Measurements from ENCODE around the gene SNX30. TPM values are rescaled to one million over a fixed set of nuclear protein-coding genes. Genes with fewer than 3 reads are reported as not detected.

SNX30 gene
- total RNA-seq, 8 experiments from 2014 or later: 9.8 to 22.5 (median 19.9) TPM

GRCh38 chr9:112822618-112823017, 72.1 kb downstream of the SNX30 start:
- H3K4me3 ChIP-seq: no peak overlapping the region
- H3K4me1 ChIP-seq (replicated peaks in 1 of 2): peaks cover 0 to 3% of the 10 kb centered on the region in 2 donors
- no peak overlapping the region for H3K27ac ChIP-seq
- 78 to 100% (median 93%) methylated on average over 2 to 3 of the region's 3 CpGs; no CpG with 5 or more reads in 4 of the 10 experiments for WGBS, 10 experiments
- in situ Hi-C loops (cut with MboI; ENCODE audit: low pct_unique_long_range_greater_than_20kb in 2 of 9, low sequenced_read_pairs in 9 of 9, unreplicated experiment in 9 of 9): no loop called here
- ATAC-seq (replicated peaks in 6 of 8): no peak

DNA sequence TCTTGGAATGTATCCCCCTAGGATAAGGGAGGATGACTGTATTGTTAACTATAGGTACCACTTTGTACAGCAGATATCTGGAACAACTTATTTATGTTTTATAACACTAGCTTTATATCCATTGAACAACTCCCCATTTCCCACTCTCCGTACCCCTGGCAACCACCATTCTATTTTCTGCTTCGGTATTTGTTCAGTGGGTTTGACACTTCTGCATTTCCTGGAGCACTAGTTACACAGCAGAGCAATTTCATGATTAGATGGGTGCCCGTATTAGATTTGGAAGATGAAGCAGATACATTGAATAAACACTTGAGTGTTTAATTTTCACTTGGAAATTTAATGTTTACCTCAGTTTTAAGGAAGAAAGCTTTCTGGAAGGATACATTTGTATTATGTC, 72.7 kb downstream of the SNX30 start:
- ATAC-seq (replicated peaks in 6 of 8): no peak
- in situ Hi-C loops (cut with MboI; ENCODE audit: low pct_unique_long_range_greater_than_20kb in 2 of 9, low sequenced_read_pairs in 9 of 9, unreplicated experiment in 9 of 9): no loop called here
- no peak overlapping the region for H3K4me3 ChIP-seq
- H3K4me1 ChIP-seq (replicated peaks in 1 of 2): peaks cover 0 to 3% of the 10 kb centered on the region in 2 donors
- 52 to 100% (median 94%) methylated on average over 1 to 3 of the region's 3 CpGs; no CpG with 5 or more reads in 1 of the 10 experiments for WGBS, 10 experiments
- no peak overlapping the region for H3K27ac ChIP-seq

DNA sequence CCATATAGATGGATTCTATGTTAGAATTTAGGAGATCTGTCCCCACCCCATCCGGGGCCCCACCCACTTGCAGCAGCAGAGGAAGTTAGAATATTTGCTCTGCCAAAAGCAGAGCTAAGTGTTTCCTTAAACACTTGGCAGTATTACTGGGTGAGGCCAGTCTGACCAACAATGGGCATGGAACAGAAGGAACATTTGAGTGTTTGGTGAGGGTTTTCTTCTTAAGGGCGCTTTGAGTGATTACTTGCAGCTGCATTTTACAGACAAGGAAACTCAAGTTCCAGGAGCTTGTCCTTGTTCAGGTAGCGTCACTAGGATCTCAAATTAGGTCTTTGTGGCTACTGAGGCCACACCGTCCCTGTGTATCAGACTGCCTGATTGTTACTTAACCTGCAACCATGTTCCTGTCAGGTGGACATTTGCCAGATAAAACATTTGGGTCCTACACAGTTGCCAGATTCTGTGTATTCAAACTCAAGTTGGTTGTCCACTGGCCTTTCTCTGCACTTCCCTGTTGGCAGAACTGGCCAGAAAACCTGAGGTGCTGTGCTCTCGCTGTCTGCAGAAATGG, 80.8 kb downstream of the SNX30 start:
- 7 to 100% (median 85%) methylated on average over 1 to 5 of the region's 5 CpGs; no CpG with 5 or more reads in 2 of the 10 experiments for WGBS, 10 experiments
- in situ Hi-C loops (cut with MboI; ENCODE audit: low pct_unique_long_range_greater_than_20kb in 2 of 9, low sequenced_read_pairs in 9 of 9, unreplicated experiment in 9 of 9): no loop called here
- H3K4me3 ChIP-seq: no peak overlapping the region
- peak in 3 of 8 experiments; percentile 75 to 90 (median 82) for ATAC-seq (replicated peaks in 6 of 8)
- no peak overlapping the region for H3K27ac ChIP-seq
- no peaks in the 10 kb centered on the region for H3K4me1 ChIP-seq (replicated peaks in 1 of 2)

DNA sequence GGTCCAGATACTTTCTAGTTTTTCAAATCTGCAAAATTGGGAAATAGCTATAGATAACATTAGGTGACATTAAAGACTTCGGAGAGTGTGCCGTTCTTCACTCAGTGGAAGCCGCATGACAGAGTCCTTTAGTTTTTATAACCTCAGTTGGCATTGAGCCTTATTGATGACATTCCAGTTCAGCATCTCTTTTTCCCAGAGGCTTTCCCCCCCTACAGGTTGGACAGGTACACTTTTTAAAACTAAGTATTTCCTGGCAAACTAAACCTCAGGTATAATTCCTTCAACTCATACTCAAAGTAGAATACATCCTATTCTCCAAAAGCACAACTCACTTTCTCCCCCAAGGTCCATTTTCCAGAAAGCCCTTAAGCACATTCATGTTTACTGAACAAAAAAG, 81.4 kb downstream of the SNX30 start:
- no peak for ATAC-seq (replicated peaks in 6 of 8)
- WGBS, 10 experiments: 50 to 100% (median 96%) methylated on average over 1 to 3 of the region's 3 CpGs; no CpG with 5 or more reads in 2 of the 10 experiments
- in situ Hi-C loops (cut with MboI; ENCODE audit: low pct_unique_long_range_greater_than_20kb in 2 of 9, low sequenced_read_pairs in 9 of 9, unreplicated experiment in 9 of 9): no loop called here

DNA sequence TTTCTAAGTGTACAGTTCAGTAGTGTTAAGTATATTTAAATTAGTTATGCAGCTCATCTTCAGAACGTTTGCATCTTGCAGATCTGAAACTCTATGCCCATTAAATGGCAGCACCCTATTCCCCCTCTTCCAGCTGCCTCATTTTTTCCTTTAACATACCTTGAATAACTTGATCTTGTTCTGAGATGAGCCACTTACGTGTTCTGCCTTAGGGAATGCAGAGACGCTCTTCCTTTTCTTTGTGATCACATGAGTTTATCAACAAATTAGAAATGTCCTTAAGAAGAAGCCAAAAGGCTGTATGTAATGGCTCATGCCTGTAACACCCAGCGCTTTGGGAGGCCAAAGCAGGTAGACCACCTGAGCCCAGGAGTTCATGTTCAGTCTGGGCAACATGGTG, 82.5 kb downstream of the SNX30 start:
- Histone ChIP-seq H3K4me1 (replicated peaks in 1 of 2) (no peaks in the 10 kb centered on the region), H3K4me3 (no peak overlapping the region), H3K27ac (no peak overlapping the region)
- in situ Hi-C loops (cut with MboI; ENCODE audit: low pct_unique_long_range_greater_than_20kb in 2 of 9, low sequenced_read_pairs in 9 of 9, unreplicated experiment in 9 of 9): no loop called here
- 30 to 100% (median 84%) methylated on average over 1 to 4 of the region's 4 CpGs; no CpG with 5 or more reads in 3 of the 10 experiments for WGBS, 10 experiments
- ATAC-seq (replicated peaks in 6 of 8): peak in 1 of 8 experiments; percentile 24

More for the DNA sequence above, 81.4 kb downstream of the SNX30 start:
- H3K4me1 ChIP-seq (replicated peaks in 1 of 2): no peaks in the 10 kb centered on the region
- H3K4me3 ChIP-seq: no peak overlapping the region
- no peak overlapping the region for H3K27ac ChIP-seq

GRCh38 chr9:112836394-112836793, 85.8 kb downstream of the SNX30 start:
- in situ Hi-C loops (cut with MboI; ENCODE audit: low pct_unique_long_range_greater_than_20kb in 2 of 9, low sequenced_read_pairs in 9 of 9, unreplicated experiment in 9 of 9): no loop called here
- Histone ChIP-seq H3K27ac (no peak overlapping the region), H3K4me3 (no peak overlapping the region), H3K4me1 (replicated peaks in 1 of 2) (no peaks in the 10 kb centered on the region)
- ATAC-seq (replicated peaks in 6 of 8): no peak
- 60 to 100% (median 85%) methylated on average over 1 to 3 of the region's 3 CpGs; no CpG with 5 or more reads in 2 of the 10 experiments for WGBS, 10 experiments

DNA sequence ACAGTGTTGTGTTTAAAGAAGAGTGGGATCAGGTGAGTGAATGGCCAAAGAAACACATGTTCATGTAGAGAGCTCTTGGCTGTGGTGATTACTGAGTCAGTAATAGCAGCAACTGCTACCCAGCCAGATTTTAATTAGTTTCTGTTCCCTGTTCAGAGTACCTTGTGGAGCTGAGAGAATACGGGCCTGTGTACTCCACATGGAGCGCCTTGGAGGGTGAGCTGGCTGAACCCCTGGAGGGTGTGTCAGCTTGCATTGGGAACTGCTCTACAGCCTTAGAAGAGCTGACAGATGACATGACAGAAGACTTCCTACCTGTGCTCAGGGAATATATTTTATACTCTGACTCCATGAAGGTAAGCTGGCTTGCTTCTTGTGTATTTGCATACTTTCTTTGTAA, 87.8 kb downstream of the SNX30 start:
- no peak for ATAC-seq (replicated peaks in 6 of 8)
- no peaks in the 10 kb centered on the region for H3K4me1 ChIP-seq (replicated peaks in 1 of 2)
- in situ Hi-C loops (cut with MboI; ENCODE audit: low pct_unique_long_range_greater_than_20kb in 2 of 9, low sequenced_read_pairs in 9 of 9, unreplicated experiment in 9 of 9): no loop called here
- no peak overlapping the region for H3K27ac ChIP-seq
- WGBS, 10 experiments: 81 to 100% (median 100%) methylated on average over 1 to 2 of the region's 2 CpGs; no CpG with 5 or more reads in 5 of the 10 experiments
- H3K4me3 ChIP-seq: no peak overlapping the region

DNA sequence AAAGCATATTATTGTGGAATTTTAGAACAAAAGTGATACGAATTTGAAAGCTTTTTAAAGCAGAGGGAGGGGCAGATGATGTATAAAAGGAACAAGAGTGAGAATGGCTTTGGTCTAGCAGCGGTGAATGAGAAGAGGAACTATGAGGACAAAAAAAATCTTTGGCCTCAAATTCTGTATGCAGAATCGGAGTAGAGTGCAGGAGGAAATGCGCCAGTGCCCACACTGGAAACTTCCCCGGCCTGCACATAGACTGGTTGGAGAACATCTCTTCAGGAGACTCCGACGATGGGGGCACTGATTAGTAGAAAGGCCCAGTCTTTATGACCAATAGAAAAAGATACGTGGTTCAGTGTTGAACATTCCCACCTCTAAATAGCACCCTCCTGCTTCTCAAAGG, 88.8 kb downstream of the SNX30 start:
- H3K27ac ChIP-seq: no peak overlapping the region
- WGBS, 10 experiments: 81 to 100% (median 88%) methylated on average over 1 to 8 of the region's 8 CpGs
- no peak for ATAC-seq (replicated peaks in 6 of 8)
- H3K4me3 ChIP-seq: no peak overlapping the region
- in situ Hi-C loops (cut with MboI; ENCODE audit: low pct_unique_long_range_greater_than_20kb in 2 of 9, low sequenced_read_pairs in 9 of 9, unreplicated experiment in 9 of 9): no loop called here
- no peaks in the 10 kb centered on the region for H3K4me1 ChIP-seq (replicated peaks in 1 of 2)

DNA sequence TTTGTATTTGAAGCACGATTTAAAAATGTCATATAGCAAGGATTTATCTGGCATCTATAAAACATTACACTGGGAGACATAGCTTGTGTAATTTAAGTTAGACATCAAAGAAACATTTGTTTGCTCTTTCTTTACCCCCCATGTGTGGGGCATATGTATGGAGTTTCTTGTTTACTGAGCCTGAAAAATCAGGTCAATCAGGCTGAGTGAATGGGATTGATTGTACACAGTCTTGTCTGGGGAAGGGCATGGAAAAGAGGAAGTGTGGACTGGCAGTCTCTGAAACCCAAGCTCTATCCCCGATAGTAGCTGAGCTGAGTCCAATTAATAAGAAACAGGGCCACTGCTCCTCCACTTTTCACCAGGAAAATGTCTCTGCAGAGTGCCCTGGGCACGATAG, 90.7 kb downstream of the SNX30 start:
- peak in 1 of 8 experiments; percentile 42 for ATAC-seq (replicated peaks in 6 of 8)
- Histone ChIP-seq H3K27ac (no peak overlapping the region), H3K4me3 (no peak overlapping the region), H3K4me1 (replicated peaks in 1 of 2) (no peaks in the 10 kb centered on the region)
- in situ Hi-C loops (cut with MboI; ENCODE audit: low pct_unique_long_range_greater_than_20kb in 2 of 9, low sequenced_read_pairs in 9 of 9, unreplicated experiment in 9 of 9): loop anchor here in 1 of 9 experiments (10.0 kb wide), 1 partner anchor 54 kb away; the partner anchor contains the start of gene SLC46A2
- WGBS, 10 experiments: 0 to 100% (median 86%) methylated on average over 1 to 3 of the region's 3 CpGs; no CpG with 5 or more reads in 1 of the 10 experiments

- 80 to 100% (median 95%) methylated on average over 1 to 4 of the region's 4 CpGs; no CpG with 5 or more reads in 1 of the 10 experiments for WGBS, 10 experiments
- ATAC-seq (replicated peaks in 6 of 8): no peak
- H3K27ac ChIP-seq: no peak overlapping the region
- H3K4me3 ChIP-seq: no peak overlapping the region
- in situ Hi-C loops (cut with MboI; ENCODE audit: low pct_unique_long_range_greater_than_20kb in 2 of 9, low sequenced_read_pairs in 9 of 9, unreplicated experiment in 9 of 9): loop anchor here in 1 of 9 experiments (10.0 kb wide), 1 partner anchor 52 kb away; the partner anchor contains the start of gene SLC46A2
- H3K4me1 ChIP-seq (replicated peaks in 1 of 2): no peaks in the 10 kb centered on the region
Observed at GRCh38 chr9:112842555-112842954, 92.0 kb downstream of the SNX30 start.

DNA sequence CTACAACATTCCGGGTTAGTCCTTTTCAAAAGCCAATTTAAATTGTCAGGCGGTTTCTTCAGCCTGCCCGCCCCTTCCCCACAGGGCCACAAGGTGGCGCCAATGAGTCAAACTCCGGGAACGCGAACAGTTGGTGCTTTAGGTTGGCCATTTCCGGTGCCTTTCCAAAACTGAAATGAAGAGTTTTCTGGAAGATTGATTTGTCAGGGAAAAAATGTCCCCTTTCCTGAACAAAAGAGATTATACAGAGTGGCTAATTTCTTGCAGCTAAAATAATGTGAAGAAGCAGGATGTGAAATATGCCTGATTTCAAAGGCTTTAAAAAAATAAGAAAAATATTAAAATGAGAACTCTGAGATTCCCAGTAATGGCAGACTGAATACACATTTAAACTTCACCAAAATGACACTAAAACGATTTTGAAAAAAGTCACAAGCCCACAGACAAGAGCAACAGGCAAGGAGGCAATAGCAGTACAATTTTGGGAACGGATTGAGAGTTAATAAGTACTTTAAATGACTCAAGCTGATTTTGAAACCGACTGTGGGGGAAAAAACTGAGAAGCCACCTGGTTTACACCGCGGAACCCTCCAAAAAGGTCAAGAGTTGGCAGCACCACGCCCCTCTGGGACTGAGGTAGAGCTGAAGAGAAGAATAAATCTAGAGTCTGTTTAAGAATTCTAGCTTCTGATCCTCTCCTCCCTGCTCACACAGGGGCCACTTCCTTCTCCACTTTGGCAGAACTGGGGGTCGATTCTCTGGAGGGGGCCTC, 94.4 kb downstream of the SNX30 start:
- H3K4me1 ChIP-seq (replicated peaks in 1 of 2): no peaks in the 10 kb centered on the region
- H3K27ac ChIP-seq: no peak overlapping the region
- ATAC-seq (replicated peaks in 6 of 8): peak in 4 of 8 experiments; percentile 62 to 89 (median 86)
- H3K4me3 ChIP-seq: no peak overlapping the region
- 10 to 65% (median 42%) methylated on average over 3 to 13 of the region's 15 CpGs for WGBS, 10 experiments
- in situ Hi-C loops (cut with MboI; ENCODE audit: low pct_unique_long_range_greater_than_20kb in 2 of 9, low sequenced_read_pairs in 9 of 9, unreplicated experiment in 9 of 9): loop anchor here in 1 of 9 experiments (10.0 kb wide), 1 partner anchor 50 kb away; the partner anchor contains the start of gene SLC46A2

DNA sequence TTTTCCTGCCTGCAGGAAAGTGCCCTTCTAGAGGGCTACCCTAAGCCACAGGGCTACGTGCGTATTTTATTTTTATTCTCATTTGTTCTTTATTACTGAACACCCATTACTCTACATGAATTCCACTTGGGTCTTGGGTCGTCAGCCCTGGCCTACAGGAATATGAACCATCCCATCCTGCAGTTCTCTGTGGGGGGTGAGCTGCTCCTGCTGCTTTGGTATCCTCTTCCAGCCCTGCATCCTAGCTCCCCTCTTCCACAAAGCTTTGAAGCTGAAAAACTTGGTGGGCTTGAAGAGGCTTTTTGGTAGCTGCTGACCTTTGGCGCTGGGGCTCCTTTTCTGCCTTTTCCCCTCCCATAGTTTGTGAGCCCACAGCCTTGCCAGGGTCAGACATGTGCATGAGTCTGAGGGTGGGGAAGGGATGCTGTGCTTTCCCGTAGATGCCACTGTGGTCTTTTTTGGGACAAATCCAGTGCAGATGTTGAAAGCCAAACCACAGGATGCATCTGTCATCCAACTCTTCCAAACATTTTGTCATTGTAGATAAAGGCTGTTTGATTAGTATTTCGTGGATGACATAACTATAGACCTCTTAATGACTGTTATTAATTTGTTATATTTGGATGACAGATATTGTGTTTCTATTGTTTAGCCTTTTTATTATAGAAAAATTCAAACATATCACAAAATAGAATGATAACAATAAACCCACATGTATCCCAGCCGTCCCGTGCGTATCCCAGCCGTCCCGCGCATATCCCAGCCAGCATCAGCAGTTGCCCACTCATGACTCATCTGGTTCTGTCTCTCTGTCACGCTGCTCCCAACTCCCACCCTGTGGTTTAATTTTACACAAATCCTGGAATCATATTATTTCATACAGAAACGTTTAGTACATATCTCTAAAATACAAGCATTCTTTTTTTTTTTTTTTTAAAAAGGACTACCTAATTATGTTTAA, 96.2 kb downstream of the SNX30 start:
- no peaks in the 10 kb centered on the region for H3K4me1 ChIP-seq (replicated peaks in 1 of 2)
- H3K27ac ChIP-seq: no peak overlapping the region
- WGBS, 10 experiments: 28 to 96% (median 78%) methylated on average over 5 to 14 of the region's 14 CpGs
- in situ Hi-C loops (cut with MboI; ENCODE audit: low pct_unique_long_range_greater_than_20kb in 2 of 9, low sequenced_read_pairs in 9 of 9, unreplicated experiment in 9 of 9): loop anchor here in 1 of 9 experiments (10.0 kb wide), 1 partner anchor 48 kb away; the partner anchor contains the start of gene SLC46A2
- no peak overlapping the region for H3K4me3 ChIP-seq
- peak in 1 of 8 experiments; percentile 24 for ATAC-seq (replicated peaks in 6 of 8)
